Bronchial epithelial cell (primary cell): Measurements from ENCODE around the gene RIPOR2. TPM values are rescaled to one million over a fixed set of nuclear protein-coding genes. Genes with fewer than 3 reads are reported as not detected.
A peak's percentile ranks its signal among the peaks of the same experiment; 100 is the strongest.

Experiments
- DNase-seq: peaks from one replicate; pipeline ENCODE4 v3.0.0-alpha.2; 2010; ENCODE audit warnings: low read depth
- FAIRE-seq: peaks from 2 replicates; lab custom pipeline; 2011; peaks lifted over from hg19 to GRCh38; lab: Jason Lieb, UNC
- H3K27me3 ChIP-seq: 2 replicates; pipeline ENCODE4 v1.5.1; 2011; ENCODE audit warnings: low read length; ENCODE audit not compliant: control insufficient read depth, insufficient read depth
- H3K36me3 ChIP-seq: 2 replicates; pipeline ENCODE4 v1.5.1; 2011; ENCODE audit warnings: low read length; ENCODE audit not compliant: control insufficient read depth, insufficient read depth
- H3K4me3 ChIP-seq: 2 replicates; pipeline ENCODE4 v1.5.1; 2011; ENCODE audit warnings: mild to moderate bottlenecking, low read depth, low read length, control low read depth
- CTCF ChIP-seq: IDR thresholded peaks from 2 replicates; pipeline ENCODE4 v1.5.1; 2011; ENCODE audit warnings: mild to moderate bottlenecking, moderate library complexity, low read length, control low read depth, inconsistent platforms; ENCODE audit not compliant: insufficient read depth, severe bottlenecking
- total RNA-seq: library from RNA; depleted of rRNA; stranded (reverse); fragments of >200 nt; gene quantifications from 2 replicates; pipeline ENCODE4 v1.2.1, GENCODE V29; 2014

The RIPOR2 gene
- total RNA-seq, 1 donor from 2014 or later = under 0.01 TPM

DNA sequence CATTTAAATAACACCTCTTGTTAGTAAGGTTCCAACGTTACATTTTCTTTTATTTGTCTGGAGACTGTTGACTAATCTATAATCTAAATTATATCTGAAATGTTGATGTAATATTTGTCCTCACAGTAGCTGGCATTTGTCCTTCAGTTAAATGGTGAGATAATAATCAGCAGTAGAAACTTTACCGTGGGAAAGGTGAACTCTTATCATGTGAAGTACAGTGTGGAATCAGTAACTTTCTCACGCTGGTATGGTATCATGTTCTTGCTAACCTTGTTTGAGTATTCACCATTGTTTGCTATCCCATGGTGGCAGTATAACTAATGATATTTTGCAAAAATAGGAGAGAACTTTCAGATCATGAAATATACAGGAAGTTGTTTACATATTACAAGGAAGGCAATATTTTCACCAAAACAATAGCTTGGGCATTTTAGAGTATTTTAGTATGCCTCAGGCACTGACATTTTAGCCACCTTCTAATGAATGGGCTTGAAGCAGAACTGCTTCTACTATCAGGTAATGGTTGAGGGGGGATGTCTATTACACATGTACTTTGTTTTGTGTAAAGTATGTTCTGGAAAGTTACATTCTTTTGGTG, 156.2 kb downstream of the RIPOR2 start:
- H3K27me3 ChIP-seq = no peaks in the 10 kb centered on the region
- TF ChIP-seq CTCF = no peak
- H3K36me3 ChIP-seq = peaks cover 3% of the 10 kb centered on the region
- DNase-seq (no peak), FAIRE-seq (no peak)
- H3K4me3 ChIP-seq = no peak overlapping the region

DNA sequence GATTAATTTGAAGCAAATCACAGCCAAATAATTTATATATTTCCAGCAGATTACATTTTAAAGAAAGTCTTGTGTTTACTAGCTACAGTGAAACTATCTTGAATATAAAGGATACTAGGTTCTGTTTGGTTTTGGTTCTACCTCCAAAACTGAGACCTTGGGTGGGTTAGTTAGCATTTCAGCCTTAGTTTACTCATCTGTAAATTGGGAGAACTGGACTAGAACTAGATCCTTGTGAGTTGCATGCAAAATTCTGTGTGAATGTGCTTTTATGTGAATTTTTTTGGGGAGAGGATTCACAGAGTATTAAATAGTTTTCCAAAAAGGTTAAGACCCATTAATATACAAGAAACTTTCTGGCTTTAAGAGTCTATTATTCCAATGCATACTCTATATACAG, 156.9 kb downstream of the RIPOR2 start:
- Histone ChIP-seq H3K27me3 (no peaks in the 10 kb centered on the region), H3K4me3 (no peak overlapping the region), H3K36me3 (peaks cover 3% of the 10 kb centered on the region)
- no peak for DNase-seq
- no peak for TF ChIP-seq CTCF
- no peak for FAIRE-seq

DNA sequence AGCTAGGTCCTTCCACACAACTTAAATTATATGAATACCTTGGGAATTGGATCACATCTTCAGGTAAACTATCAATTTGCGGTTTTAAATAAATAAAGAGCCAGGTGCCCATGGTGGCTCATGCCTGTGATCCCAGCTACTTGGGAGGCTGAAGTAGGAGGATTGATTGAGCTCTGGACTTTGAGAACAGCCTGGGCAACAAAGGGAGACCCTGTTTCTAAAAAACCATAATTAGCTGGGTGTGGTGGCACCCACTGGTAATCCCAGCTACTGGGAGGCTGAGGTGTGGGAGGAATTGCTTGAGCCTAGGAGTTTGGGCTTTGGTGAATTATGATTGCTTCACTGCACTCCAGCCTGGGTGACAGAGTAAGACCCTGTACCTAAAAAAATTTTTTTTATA, 157.6 kb downstream of the RIPOR2 start:
- no peak for TF ChIP-seq CTCF
- H3K36me3 ChIP-seq = peaks cover 3% of the 10 kb centered on the region
- DNase-seq = no peak
- H3K27me3 ChIP-seq = no peaks in the 10 kb centered on the region
- no peak overlapping the region for H3K4me3 ChIP-seq
- FAIRE-seq = no peak

DNA sequence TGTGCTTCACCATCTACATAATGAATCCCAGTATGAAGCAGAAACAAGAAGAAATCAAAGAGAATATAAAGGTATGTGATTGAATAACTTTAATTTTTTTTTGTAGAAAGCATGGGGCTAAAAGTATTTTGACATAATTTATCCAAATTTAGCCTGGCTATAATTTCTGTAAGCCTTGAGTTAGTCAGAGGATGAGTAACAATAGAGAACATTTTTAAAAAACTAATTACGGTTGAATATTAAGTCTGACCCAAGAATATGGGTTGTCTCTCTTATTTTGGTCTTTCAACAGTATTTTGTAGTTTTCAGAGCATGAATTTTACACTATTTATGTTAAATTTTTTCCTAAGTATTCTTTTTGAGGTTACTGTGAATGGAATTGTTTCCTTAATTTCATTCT, 158.5 kb downstream of the RIPOR2 start:
- TF ChIP-seq CTCF = no peak
- DNase-seq (no peak), FAIRE-seq (no peak)
- Histone ChIP-seq H3K27me3 (no peaks in the 10 kb centered on the region), H3K4me3 (no peak overlapping the region), H3K36me3 (peaks cover 3% of the 10 kb centered on the region)

GRCh38 chr6:24775520-24776058, 160.2 kb downstream of the RIPOR2 start:
- no peak for TF ChIP-seq CTCF
- no peaks in the 10 kb centered on the region for H3K36me3 ChIP-seq
- peak overlapping the region; percentile 100 for H3K4me3 ChIP-seq
- H3K27me3 ChIP-seq = no peaks in the 10 kb centered on the region
- FAIRE-seq = no peak
- peak; percentile 65 for DNase-seq
